Neural progenitor cell (in vitro differentiated cells): ENCODE measurements around the gene TMEM175.
"Not testable (repeated sequence)": the region's sequence is repeated elsewhere in the genome, so short reads cannot be mapped to it uniquely, and the experiment has no call there.

Source experiments
- CTCF ChIP-seq: fragments of 200-600 bp; sonication (generic); IDR thresholded peaks from 2 replicates; pipeline ENCODE4 v1.5.1; 2017; ENCODE audit warnings: antibody characterized with exemption, mild to moderate bottlenecking
- EZH2 ChIP-seq: fragments of 200-600 bp; sonication (generic); IDR thresholded peaks from 2 replicates; pipeline ENCODE4 v1.6.1; 2017; ENCODE audit warnings: antibody characterized with exemption, mild to moderate bottlenecking, moderate library complexity

DNA sequence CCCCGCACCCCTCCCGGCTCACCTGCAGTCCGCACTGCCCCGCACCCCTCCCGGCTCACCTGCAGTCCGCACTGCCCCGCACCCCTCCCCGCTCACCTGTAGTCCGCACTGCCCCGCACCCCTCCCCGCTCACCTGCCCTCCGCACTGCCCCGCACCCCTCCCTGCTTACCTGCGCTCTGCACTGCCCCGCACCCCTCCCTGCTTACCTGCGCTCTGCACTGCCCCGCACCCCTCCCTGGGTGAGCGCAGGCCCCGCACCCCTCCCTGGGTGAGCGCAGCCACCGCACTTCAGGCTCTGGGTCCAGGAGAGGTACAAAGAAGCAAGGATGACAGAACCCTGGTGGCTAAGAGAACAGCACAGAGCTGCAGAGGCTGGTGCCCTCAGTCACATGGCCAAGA, 4.7 kb upstream of the TMEM175 start:
- not testable (repeated sequence) for TF ChIP-seq CTCF, EZH2
